Stimulated activated CD4-positive, alpha-beta T cell treated with anti-CD3 and anti-CD28 coated beads, Interleukin-4, amount 100 ng/mL, for 48 hours (primary cell): ENCODE results near the gene CDC34.
A peak's percentile ranks its signal among the peaks of the same experiment; 100 is the strongest.

Experiments
- DNase-seq, 2 donors: peaks; one replicate each; pipeline ENCODE4 v3.0.0-alpha.2; 2020; ENCODE audit warnings: low read depth in 2 of 2

Gene CDC34

DNA sequence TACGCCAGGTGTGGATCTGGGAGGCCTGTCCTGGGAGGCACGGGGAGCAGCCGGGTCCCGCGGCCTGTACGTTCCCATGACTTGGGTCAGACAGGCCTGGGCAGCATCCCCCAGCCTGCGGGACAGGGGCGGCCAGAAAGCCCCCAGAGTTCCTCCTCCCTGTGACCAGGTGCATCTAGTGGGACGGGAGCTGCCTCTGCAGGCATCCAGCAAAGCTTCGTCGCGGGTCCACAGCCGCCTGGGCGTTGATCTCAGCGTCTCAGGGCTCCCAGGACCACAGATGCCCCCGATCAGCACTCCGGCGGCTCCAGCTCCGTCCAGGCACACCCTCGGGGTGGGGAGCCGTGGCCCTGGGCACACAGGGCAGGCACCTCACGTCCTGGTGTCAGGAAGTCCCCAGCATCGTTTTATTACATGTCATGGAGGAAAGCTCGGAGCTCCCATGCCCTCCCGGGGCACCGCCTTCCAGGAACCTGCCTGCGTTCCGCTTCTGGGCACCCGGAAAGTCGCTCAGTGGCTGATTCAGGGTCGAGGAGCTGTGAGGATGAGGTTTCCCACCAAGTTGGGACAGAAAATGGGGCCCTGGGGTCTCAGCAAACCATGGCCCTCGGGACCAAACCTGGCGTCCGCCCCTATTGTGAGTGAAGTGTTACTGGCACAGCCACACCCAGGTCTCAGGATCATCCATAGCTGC lies 10.8 kb downstream of the CDC34 start:
- no peak for DNase-seq

DNA sequence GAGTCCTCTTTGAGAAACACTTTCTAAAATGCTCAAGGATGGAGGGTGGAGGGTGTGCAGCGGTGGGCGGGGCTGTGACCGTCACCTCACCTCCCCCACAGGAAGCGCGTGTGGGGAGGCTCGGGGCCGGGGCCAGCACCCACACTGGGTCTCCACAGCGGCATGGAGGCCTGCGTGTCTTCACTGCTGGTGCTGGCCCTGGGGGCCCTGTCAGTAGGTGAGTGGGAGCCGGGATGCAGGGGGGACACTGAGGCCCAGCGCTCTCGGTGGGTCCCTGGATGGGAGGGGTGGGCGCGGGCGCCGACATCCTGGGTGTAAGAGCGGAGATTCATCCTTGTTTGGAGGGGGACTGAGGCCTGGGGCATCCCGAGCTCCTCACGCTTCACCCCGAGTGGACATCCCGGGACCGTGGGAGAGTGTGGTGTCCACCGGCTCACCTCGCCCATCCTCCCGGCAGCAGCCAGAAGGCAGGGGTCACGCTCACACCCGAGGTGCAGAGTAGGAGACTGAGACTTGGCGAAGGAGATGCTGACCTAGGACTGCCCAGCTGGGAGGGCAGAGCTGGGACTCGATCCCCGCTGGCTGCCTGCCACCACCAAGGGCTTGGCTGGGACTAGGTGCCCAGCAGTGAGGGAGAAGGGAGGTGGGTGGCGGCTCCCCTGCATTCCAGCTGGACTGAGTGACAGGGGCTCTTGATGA lies 12.5 kb downstream of the CDC34 start, which contains the start of gene GZMM:
Gene GZMM (plus strand): TSS at position 144 of the 699 bp plus-strand sequence. CDS start 19 bp downstream, at position 163.
- peak; percentile 56 to 67 for DNase-seq

DNA sequence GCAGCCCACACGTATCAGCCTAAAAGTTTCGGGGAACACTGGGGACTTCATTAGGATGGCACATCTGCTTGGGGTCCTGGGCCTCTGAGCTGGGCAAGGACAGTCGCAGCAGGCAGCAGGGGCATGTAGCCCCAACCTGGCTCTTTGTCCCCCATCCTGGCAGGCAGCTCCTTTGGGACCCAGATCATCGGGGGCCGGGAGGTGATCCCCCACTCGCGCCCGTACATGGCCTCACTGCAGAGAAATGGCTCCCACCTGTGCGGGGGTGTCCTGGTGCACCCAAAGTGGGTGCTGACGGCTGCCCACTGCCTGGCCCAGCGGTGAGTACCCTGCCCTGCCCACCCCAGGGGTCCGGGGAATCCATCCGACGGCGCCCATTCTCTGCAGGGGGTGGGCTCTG lies 15.6 kb downstream of the CDC34 start:
- no peak for DNase-seq

DNA sequence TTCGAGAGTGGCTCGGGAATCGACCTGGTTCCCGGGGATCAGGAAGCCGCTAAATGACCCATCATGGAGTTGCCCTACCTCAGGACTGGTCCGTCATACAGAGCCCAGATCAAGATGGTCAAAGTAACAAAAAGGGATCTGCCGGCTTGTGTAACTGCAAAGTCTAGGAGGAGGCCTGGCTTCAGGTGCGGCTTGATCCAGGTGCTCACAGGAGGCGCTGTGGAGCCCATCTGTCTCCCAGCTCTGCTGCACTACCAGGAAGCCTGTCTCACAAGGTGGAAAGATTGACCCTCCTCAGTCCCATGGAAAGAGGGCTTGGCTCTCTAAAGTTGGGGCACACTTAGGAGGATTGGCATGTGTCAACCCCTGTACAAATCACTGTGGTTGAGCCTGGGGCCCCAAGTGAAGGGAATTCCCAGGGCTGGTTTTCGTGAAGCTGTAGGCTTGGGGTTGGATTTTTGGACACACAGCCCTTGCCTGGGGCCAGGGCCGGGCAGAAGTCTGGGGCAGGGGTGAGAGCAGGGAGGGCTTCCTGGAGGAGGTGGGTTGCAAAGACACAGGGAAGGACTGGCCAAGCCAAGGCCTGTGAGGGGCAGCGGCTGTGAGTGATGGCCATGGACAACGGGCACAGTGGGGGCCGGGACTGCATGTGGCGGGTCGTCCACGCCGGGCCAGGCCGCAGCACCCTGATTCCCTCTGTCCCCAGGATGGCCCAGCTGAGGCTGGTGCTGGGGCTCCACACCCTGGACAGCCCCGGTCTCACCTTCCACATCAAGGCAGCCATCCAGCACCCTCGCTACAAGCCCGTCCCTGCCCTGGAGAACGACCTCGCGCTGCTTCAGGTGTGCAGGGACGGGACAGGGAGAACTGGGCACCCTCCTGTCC lies 16.5 kb downstream of the CDC34 start:
- no peak for DNase-seq

DNA sequence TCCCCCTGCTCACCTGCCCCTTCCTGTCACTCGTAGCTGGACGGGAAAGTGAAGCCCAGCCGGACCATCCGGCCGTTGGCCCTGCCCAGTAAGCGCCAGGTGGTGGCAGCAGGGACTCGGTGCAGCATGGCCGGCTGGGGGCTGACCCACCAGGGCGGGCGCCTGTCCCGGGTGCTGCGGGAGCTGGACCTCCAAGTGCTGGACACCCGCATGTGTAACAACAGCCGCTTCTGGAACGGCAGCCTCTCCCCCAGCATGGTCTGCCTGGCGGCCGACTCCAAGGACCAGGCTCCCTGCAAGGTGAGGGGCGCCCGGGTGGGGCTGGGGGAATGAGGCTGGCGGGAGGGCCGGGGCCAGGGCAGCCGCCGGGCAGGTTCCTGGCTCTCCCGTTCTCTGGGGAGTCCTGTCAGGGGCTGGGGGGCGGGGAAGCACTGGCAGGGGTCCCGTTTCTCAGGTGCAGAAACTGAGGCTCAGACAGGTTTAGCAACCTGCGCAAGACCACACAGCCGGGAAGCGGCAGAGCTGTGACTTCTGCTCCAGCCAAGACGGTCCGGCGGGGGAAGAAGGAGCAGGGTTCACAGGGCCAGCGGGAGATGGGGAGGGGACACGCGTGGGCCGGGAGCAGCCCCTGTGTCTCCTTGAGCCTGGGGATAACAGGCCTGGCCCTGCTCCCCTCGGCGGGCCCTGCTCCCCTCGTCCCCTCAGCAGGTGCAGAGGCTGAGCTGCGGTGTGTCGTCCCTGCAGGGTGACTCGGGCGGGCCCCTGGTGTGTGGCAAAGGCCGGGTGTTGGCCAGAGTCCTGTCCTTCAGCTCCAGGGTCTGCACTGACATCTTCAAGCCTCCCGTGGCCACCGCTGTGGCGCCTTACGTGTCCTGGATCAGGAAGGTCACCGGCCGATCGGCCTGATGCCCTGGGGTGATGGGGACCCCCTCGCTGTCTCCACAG lies 17.6 kb downstream of the CDC34 start:
- no peak for DNase-seq

DNA sequence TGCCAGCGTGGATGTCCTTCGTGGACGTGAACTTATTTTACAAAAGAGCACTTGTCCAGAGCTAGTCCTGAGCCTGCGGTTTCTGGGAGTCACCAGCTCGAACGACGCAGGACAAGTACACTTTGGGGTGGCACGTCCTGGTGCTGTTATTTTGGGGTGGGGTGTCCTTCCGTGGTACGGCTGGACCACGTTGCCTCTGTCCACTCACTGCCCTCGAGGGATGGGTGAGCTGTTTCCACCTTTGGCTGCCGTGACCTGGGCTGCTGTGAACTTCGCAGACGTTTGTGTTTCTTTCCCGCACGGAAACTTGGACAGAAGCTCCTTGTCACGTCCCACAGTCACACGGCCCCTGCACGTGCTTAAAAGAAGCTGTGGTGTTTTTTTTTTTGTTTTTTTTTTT lies 23.3 kb downstream of the CDC34 start:
- DNase-seq = no peak

DNA sequence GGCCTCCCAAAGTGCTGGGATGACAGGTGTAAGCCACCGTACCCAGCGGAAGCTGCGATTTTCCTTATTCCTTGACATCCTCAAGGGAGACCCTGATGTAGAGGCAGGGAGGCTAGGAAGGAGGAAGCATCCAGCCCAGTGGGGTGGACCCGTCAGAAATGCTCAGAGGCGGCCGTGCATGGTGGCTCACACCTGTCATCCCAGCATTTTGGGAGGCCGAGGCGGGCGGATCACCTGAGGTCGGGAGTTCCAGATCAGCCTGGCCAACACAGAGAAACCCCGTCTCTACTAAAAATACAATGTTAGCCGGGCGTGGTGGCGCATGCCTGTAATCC lies 23.9 kb downstream of the CDC34 start:
- DNase-seq = no peak

DNA sequence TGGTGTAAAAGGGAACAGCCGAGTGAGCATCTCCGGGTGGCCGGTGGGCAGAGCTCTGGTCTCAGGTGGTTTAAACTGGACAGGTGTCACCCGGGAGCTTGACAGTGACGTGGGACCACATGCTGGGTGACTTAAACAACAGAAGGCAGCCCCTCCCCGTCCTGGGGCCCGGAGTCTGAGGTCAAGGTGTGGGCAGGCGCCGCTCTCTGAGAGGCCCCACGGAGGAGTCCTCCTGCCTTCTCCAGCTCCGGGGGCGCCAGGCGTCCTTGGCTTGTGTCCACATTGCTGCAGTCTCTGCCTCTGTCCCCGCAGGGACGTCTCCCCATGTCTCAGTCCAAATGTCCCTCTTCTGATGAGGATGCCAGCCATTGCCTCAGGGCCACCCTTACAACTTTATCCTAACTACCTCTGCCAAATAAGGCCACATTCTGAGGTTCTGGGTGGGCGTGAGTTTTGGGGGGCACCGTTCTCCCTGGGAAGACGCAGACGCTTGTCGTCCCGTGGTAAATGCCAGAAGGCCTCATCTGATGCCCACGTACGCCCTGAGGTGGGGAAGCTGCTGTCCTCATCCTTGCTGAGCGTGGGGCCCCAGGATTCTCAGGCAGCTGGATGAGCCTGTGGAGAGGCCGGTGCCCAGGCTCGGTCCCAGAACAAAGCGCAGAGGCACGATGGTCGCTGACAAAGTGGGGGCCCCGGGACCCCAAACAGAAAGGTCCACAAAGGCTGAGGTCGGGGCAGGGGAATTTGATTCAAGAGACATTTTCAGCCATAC lies 25.2 kb downstream of the CDC34 start:
- no peak for DNase-seq

DNA sequence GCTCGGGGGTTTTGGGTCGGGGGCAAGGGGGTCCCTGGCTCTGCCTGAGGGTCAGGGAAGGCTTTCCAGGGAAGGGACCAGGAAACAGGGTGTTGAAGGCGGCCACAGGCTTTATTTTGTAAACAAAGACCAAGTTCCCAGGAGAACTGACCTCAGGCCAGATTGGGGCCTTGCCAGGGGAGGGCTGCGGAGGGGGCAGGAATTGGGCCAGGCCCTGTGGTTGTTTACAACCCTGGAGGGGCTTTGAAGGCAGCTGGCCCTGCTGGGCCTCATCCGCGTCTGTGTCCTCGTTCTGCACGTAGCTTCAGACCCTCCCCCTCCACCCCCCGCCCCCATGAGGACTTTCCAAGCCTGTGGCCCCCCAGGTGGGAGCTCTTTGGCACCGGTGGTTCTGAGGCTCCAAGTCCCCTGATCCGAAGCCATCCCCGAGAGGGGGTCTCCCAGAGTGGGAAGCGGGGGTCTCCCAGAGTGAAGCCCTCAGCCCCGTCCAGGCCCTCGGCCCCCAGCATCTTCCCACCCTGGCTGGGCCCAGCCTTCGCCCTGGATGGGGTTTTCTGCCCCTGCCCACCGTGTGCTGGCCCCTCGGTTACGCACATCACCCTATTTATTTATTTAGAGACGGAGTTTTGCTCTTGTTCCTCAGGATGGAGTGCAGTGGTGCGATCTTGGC lies 27.3 kb downstream of the CDC34 start:
- DNase-seq = no peak

DNA sequence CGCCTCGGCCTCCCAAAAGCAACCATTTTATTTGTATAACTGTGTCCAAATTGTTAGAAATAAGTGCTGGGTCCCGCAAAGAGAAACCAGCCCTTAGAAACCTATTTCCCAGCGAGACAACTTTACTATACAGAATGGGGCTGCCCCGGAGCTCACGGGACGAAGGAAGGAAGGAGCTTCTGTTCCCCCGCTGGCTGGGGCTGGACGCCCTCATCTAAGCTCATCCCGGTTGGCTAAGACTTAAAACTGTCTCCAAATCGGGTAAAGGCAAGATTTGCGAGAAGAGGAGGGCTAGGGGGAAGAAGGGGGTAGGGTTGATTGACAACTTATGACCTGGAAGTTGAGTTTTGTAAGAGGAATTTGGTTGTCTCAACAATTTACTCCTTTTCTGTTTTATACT lies 28.6 kb downstream of the CDC34 start:
- no peak for DNase-seq

DNA sequence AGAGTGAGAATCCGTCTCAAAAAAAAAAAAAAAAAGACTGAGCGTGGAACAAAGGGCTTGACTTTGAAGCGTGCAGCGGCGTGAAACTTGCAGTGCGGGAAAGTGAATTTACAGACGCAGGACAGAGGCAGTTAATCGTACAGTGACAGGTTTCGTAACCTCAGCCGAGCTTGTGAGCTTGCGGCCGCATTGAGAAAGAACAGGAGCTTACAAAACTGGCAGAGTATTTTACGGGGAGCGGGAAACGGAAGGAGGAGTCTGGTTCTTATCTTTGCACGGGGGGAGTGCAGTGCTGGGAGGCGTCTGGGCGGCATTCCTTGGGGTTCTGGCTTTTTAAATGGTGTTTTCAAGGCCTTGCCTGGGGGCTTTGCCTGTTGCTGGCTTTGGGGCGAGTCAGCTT lies 34.8 kb downstream of the CDC34 start:
- DNase-seq = no peak

DNA sequence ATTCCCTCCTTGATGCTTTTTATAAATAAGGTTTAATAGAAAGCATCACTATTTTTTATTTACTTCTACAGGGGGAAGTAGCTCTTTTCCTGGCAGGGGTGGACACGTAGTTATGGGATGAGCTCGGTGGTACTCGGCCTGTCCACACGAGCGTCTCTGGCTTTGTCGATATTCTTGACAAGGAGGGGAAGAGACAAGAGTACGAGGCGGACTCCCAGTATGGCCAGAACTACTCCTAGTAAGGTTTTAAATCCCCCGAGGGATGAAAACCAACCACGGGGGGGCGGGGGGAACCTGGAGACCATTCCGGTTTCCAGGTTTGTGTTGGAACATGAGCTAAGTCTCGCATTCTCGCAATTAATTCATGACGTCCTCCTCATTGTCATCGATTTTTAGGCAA lies 35.3 kb downstream of the CDC34 start:
- no peak for DNase-seq

DNA sequence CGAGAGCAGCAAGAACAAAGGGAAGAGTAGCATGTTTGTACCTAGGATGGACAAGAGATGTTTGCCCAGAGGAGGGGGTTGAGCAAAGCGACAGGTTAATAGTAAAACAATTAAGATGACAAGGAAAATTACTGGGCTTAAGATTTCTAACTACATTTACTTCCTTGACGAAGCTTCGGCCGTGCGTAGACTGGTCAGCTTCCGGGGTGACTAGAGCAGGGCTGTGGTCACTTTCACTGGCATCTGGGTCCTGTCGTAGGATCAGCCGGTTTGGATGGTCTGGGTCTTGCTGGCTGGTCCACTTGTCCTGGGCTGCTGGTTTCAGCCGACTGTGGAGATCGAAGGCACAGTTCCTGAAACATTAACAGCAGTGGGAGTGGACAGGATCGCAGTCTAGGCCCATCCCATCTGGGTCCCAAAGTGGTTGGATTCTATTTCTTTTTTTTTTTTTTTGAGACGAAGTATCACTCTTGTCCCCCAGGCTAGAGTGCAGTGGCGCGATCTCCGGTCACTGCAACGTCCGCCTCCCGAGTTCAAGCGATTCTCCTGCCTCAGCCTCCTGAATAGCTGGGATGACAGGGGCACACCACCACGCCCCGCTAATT lies 35.8 kb downstream of the CDC34 start:
- DNase-seq = no peak

DNA sequence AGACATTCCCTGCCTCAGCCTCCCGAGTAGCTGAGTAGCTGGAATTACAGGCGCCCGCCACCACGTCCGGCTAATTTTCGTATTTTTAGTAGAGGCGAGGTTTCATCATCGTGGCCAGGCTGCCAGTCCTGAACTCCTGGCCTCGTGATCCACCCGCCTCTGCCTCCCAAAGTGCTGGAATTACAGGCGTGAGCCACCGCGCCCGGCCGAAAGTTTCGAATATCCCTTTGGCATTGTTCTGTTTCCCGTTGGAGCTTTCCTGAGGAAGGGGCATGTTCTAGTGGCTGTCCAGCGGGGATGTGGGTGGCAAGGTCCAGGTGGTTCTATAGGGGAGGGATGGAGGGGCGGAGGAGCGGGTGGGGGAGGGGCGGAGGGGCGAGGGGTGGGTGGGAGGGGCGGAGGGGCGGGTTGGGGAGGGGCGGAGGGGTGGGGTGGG lies 38.7 kb downstream of the CDC34 start:
- DNase-seq = no peak

DNA sequence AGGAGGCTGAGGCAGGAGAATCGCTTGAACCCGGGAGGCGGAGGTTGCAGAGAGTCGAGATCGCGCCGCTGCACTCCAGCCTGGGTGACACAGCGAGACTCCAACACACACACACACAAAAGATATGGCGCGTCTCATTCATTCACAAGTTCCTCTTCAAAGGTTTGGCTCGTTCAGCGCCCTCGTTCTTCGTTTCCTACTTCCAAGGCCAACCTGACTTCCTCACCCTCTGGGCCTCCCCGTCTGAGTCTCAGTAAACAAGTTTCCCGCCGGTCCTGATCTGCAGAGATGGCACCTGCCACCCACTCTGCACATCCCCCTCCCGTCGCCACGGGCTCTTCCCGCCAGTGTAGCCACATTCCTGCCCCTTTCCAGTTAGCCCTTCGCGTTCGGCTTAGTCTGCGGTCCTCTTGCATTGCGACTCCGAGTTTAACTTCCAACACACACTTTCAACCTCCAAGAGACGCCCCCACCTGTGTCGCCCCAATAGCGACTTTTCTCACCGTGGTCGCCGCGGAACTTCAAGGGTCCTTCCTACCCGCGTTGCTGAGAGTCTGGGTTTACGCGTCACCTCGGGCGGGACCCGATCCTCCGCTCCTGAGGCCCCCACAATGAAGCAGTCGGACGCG lies 39.5 kb downstream of the CDC34 start:
- DNase-seq = peak in 1 of 2 donors; percentile 34

DNA sequence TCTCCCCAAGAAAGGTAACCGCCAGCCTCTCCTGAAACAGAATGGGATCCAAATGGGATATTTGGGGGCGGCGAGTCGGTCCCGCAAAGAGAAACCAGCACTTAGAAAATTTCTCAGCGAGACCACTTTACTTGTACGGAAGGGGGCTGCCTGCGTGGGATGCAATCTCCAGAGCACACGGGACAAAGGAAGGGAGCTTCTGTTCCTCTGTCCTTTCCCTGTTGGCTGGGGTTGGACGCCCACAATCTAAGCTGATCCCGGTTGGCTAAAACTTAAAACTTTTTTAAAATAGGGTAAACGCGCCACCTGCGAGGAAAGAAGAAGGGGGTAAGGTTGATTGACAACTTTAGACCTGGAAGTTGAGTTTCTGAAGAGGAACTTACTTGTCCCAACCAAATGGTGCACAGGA lies 40.0 kb downstream of the CDC34 start:
- DNase-seq = no peak

DNA sequence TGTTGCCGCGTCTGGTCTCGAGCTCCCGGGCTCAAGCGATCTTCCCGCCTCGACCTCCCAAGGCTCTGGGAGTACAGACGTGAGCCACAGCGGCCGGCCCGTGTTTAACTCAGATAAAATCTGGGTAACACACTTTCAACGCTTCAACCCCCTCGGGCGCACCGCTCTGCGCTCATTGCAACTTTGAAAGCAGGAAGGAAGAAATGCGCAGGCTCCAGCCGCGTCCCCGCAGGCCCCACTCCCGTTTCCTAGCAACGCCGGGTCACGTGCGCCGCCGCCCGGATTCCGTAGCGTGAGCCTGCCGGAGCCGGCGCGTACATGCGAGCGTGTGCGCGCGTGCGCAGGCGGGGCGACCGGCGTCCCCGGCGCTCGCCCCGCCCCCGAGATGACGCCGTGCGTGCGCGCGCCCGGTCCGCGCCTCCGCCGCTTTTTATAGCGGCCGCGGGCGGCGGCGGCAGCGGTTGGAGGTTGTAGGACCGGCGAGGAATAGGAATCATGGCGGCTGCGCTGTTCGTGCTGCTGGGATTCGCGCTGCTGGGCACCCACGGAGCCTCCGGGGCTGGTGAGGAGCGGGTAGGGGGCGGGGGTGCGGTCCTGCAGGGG lies 40.7 kb downstream of the CDC34 start, which contains the start of gene BSG:
Gene BSG (plus strand): TSS at position 457 of the 603 bp plus-strand sequence. CDS start 39 bp downstream, at position 496.
- peak; percentile 97 to 99 for DNase-seq

DNA sequence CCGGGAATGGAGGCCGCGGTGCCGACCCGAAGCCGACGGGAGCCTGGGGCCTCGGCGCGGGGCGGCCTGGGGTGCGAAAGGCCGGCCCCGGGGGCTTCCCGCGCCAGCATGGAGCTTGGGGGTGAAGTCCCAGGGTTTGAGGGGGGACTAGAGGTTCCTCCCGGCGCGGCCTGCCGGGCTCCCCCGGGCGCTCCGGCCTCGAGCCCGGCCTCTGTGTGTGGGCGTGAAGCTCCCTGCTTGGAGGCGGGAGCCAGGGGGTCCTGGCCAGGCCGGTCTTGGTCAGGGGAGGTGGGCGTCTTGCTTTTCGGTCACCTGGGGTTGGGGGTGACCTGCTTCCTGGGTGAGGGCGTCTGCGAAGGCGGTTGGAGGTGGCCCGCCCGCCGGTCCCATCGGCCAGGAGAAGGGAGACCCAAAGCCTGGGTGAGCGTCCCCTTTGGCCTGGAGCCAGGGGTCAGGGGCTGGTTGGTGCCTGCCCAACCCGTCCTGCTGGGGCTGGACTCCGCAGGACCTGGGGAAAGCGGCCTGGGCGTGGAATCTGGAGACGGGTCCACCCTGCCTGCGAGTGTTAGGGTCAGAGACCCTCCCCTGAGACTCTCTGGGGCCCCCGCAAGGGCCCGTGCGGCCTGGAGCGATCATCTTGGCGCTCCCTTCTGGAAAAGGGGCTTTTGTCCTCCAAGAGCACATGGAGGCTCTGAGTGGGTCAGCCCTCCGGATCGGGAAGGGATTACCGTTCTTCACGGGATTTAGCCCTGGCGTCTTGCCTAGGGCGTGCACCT lies 41.4 kb downstream of the CDC34 start:
- no peak for DNase-seq
